HepG2 (cell line): Measurements from ENCODE around the gene CUL9. TPM values are rescaled to one million over a fixed set of nuclear protein-coding genes. Genes with fewer than 3 reads are reported as not detected.

Source experiments
- SYNCRIP ChIP-seq: fragments of 200-400 bp; formaldehyde crosslinking; IDR thresholded peaks from 2 replicates; pipeline ENCODE4 v1.6.1; 2018; ENCODE audit warnings: mild to moderate bottlenecking, low read depth, low read length; ENCODE audit not compliant: insufficient read depth
- TERF1 ChIP-seq: sonication (generic); formaldehyde crosslinking; IDR thresholded peaks from 2 replicates; pipeline ENCODE4 v1.8.0; 2022; ENCODE audit warnings: mild to moderate bottlenecking, missing genetic modification reagents, moderate library complexity
- ZNF354B ChIP-seq: sonication (generic); formaldehyde crosslinking; IDR thresholded peaks from 2 replicates; pipeline ENCODE4 v1.8.0; 2022; ENCODE audit warnings: mild to moderate bottlenecking, missing genetic modification reagents
- polyA plus RNA-seq, 8 experiments: library from polyadenylated mRNA; depleted of rRNA in 3 of 8; stranded (reverse) in 7 of 8; unstranded in 1 of 8; fragments of >200 nt; fragmentation: Illumina TruSeq in 4 of 8; extraction: Trizol in 4 of 8; gene quantifications; 2 replicates each; pipeline versions ENCODE4 v1.2.1 to v1.2.3, GENCODE V29; 2011 to 2016; ENCODE audit warnings: low read depth in 4 of 8, missing spikeins in 1 of 8, mixed read lengths in 1 of 8; ENCODE audit not compliant: insufficient read depth in 1 of 8
- total RNA-seq, 5 experiments: library from RNA; depleted of rRNA; stranded (reverse); fragments of >200 nt; fragmentation: Illumina TruSeq; extraction: Trizol; gene quantifications; 2 replicates each; pipeline ENCODE4 v1.2.3, GENCODE V29; 2016; ENCODE audit warnings: low read depth in 1 of 5
- TF ChIP-seq, protein P1 (sequence below): IDR thresholded peaks from 2 replicates; pipeline ENCODE4 v1.6.1; 2016; ENCODE audit warnings: low read depth, missing genetic modification reagents, missing compliant biosample characterization

The CUL9 gene
- total and polyA plus RNA-seq, 2 of the 13 experiments (the other 11 are each of a cell fraction or from before 2014, with no cell fraction given) = 11.4 to 13.7 TPM

DNA sequence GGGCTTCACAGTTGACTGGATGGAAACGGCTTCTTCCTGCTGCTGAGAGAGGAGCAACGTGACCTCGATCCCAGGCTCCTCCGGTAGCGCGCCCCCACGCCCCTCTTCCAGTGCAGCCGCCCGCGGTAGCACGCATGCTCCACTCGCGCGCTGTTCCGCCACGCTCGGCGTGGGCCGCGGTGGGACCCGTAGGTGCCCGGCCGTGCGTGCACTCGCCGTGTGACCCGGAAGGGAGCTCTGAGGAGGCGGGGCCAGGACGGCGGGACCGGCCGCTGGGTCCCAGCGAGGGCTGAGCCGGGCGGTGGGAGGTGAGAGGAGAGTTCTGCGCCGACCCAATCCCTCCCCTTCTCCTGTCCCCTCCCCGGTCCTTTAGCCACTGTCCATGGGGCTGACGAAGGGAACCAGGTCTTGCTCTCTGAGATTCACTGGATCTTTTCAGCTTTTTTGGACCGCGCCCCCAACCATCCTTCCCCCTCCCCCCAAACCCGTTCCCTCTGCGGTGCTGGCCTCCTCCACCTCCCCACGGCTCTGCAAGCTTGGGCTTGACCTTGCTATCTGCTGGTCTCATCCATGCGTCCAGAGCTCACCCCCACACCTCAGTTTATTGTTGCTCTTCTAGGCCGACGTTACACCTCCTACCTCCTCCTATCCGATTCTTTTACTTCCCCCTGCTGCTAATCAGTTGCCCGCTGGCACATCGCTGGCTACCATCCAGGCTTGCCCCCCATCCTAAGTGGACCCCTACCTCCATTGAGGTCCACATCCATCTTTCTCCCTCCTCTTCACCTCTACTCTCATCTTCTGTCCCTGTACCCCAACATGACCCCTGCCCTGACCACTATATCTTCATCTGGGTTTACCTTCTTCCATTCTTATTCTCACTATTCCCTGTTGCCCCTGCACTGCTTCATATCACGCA is at the start of gene CUL9 (continued):
- TF ChIP-seq, protein P1, sequence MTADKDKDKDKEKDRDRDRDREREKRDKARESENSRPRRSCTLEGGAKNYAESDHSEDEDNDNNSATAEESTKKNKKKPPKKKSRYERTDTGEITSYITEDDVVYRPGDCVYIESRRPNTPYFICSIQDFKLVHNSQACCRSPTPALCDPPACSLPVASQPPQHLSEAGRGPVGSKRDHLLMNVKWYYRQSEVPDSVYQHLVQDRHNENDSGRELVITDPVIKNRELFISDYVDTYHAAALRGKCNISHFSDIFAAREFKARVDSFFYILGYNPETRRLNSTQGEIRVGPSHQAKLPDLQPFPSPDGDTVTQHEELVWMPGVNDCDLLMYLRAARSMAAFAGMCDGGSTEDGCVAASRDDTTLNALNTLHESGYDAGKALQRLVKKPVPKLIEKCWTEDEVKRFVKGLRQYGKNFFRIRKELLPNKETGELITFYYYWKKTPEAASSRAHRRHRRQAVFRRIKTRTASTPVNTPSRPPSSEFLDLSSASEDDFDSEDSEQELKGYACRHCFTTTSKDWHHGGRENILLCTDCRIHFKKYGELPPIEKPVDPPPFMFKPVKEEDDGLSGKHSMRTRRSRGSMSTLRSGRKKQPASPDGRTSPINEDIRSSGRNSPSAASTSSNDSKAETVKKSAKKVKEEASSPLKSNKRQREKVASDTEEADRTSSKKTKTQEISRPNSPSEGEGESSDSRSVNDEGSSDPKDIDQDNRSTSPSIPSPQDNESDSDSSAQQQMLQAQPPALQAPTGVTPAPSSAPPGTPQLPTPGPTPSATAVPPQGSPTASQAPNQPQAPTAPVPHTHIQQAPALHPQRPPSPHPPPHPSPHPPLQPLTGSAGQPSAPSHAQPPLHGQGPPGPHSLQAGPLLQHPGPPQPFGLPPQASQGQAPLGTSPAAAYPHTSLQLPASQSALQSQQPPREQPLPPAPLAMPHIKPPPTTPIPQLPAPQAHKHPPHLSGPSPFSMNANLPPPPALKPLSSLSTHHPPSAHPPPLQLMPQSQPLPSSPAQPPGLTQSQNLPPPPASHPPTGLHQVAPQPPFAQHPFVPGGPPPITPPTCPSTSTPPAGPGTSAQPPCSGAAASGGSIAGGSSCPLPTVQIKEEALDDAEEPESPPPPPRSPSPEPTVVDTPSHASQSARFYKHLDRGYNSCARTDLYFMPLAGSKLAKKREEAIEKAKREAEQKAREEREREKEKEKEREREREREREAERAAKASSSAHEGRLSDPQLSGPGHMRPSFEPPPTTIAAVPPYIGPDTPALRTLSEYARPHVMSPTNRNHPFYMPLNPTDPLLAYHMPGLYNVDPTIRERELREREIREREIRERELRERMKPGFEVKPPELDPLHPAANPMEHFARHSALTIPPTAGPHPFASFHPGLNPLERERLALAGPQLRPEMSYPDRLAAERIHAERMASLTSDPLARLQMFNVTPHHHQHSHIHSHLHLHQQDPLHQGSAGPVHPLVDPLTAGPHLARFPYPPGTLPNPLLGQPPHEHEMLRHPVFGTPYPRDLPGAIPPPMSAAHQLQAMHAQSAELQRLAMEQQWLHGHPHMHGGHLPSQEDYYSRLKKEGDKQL (CRISPR knock-in tag) = 0 out of 2 replicates have a peak, but pooled peaks have one; percentile 80
- TF ChIP-seq ZNF354B (CRISPR knock-in tag) = no peak
- no peak for TF ChIP-seq TERF1 (CRISPR knock-in tag)
- no peak for TF ChIP-seq SYNCRIP
